M059J (cell line): Measurements from ENCODE around the gene BRMS1. TPM values are rescaled to one million over a fixed set of nuclear protein-coding genes. Genes with fewer than 3 reads are reported as not detected.
"Not testable (repeated sequence)": the region's sequence is repeated elsewhere in the genome, so short reads cannot be mapped to it uniquely, and the experiment has no call there.

ENCODE experiments used
- DNase-seq: peaks from one replicate; pipeline ENCODE4 v3.0.0-alpha.2; 2012; ENCODE audit warnings: low read depth
- total RNA-seq: library from RNA; depleted of rRNA; stranded (reverse); fragments of >200 nt; shearing (Covaris generic); gene quantifications from 2 replicates; pipeline ENCODE4 v1.2.3, GENCODE V29; 2014; rRNA removed

BRMS1 gene, protein sequence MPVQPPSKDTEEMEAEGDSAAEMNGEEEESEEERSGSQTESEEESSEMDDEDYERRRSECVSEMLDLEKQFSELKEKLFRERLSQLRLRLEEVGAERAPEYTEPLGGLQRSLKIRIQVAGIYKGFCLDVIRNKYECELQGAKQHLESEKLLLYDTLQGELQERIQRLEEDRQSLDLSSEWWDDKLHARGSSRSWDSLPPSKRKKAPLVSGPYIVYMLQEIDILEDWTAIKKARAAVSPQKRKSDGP
- 80.9 and 93.6 TPM in 2 replicates for total RNA-seq

DNA sequence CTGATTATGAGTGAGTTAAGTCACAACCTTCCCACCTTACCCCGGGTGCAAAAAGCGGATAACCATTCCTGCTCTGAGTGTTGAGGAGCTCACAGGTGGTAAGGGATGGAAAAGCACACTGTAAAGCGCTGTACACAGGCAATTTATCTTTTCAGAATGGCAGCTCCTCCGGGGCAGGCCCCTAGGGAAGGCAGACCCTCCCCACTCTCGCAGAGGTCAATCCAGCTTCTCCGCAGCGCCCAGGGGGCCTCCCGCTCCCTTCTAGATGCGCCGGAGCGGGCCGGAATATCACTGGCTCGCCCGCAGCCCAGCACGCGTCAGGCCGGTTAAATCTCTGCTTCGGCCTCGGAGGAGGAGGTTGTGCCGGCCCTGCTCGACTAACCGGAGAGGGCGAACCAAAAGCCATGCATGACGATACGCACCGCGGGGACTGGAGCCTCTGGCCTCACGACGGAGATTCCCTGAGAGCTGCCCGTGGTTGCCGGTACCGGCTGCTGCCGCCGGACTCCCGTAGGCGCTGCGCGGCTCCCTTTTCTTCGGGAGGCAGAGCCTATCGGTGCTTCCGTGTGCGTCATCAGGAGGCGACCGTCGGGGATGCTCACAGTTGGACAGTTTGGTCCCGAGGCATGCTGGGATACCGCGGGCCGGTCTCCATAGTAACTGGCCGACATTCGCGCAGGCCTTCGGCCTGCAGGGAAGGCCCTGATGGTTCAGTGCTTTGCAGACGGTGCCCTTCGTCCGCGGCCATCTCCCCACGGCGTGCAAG lies at the start of gene BRMS1:
BRMS1 (minus strand) TSS at position 555 of the 766 bp plus-strand sequence. CDS start 2,870 bp downstream, outside the sequence.
- peak; percentile 97 for DNase-seq

DNA sequence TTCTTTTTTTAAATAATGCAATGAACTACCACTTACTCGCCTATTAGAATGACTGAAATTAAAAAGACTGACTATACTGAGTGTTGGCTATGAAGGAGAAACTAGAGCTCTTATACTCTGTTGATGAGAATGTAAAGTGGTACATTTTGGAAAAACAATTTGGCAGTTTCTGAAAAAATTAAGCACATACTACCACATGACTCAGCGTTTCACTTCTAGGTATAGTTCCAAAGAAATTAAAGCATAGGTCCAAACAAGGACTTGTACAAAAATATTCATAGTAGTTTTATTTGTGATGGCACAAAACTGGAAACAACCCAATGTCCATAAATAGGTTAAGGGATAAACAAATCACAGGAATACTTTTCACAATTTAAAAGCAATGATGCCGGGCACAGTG lies 49.0 kb upstream of the BRMS1 start:
- DNase-seq, result no peak

DNA sequence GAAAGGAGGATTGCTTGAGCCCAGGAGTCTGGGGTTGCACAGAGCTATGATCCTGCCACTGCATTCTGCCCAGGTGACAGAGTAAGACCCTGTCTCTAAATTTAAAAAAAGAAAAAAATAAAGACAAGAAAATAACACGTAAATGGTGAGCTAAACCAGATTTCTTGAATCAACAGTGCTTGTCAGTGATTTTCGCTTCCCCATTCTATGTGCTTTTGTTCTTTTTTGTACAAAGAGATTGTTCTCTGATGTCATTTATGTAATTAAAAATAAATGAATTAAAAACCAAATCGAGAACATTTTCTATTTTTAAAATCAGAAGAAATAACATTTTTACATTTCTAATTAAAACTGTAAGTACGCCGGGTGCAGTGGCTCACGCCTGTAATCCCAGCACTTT lies 46.4 kb upstream of the BRMS1 start:
- DNase-seq, result no peak

DNA sequence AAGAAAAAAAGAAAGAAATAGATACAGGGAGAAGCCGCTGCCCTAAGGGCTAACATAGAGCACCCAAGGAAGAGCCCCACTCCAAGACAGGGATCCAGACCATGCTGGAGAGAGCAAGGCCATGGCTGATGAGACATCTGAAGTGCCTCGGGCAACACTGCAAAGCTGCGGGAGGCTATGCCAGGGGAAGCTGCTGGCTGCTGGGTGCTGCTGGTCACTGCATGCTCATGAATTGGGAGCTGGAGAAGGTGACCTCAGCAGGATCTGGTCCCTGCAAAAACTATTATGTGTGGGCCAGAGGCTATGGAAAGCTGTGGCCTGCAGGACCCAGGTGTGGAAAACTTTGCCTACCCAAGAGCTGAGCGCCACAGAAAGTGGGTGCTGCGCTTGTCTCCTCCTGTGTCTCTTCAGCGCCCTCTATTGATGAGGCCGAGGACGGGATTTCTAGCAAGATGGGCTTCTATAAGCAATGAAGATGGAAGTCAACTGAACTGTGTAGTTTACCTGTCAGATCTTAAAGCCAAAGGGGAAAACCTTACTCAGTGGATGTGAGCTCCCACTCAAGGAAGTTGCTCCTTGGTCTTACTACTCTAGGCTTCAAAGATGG lies 44.0 kb upstream of the BRMS1 start:
- DNase-seq, result peak; percentile 83

DNA sequence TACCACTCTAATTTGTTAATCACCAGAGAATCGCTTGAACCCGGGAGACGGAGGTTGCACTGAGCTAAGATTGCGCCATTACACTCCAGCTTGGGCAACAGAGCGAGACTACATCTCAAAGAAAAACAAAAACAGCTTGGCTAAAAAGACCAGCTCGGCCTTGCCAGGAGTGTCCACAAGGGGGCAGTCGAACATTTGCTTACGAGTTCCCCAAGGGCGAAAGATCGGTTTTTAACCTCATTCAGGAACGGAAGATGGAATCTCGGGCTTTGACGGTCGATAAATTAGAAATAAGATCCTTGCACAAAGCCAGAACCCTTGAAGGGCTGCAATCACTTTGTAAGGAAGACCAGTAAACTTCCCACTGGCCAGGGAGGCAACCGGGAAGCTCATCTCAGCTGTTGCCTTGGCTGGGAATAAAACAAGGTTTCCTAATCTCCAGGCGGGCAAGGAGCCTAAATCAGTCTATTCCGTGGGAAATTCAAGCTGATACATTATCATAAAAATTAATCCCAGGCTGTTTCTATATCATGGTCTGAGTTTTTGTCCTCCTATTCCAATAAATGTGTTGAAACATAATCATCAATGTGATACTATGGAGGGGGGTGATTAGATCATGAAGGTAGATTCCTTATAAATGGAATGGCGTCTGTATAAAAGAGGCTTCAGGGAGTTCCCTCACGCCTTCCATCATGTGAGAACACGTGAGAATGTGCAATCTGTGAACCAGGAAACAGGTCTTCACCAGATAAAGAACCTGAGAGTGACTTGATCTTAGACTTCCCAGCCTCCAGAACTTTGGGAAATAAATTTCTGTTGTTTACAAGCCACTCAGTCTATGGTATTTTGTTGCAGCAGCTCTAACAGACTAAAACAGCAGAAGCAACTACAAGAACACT lies 41.5 kb upstream of the BRMS1 start:
- peak; percentile 79 for DNase-seq

DNA sequence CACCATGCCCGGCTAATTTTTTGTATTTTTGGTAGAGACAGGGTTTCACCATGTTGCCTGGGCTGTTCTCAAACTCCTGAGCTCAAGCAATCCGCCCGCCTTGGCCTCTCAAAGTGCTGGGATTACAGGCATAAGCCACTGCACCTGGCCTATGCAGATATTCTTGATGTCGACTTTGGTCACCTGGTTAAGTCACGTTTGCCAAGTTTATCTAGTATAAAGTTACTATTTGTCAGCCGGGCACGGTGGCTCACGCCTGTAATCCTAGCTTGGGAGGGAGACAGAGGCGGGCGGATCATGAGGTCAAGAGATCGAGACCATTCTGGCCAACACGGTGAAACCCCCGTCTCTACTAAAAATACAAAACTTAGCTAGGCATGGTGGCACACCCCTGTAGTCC lies 39.4 kb upstream of the BRMS1 start:
- DNase-seq, result not testable (repeated sequence)

DNA sequence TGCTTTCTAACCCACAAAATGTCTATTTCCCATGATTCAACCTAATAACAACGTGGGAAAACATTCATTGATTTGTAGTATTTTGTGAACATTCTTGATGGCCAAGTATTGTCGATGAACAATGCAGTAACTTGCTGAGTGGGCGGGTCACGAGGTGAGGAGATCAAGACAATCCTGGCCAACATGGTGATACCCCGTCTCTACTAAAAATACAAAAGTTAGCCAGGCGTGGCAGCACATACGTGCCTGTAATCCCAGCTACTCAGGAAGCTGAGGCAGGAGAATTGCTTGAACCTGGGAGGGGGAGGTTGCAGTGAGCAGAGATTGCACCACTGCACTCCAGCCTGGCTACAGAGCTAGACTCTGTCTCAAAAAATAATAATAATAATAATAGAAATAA lies 35.4 kb upstream of the BRMS1 start:
- not testable (repeated sequence) for DNase-seq

DNA sequence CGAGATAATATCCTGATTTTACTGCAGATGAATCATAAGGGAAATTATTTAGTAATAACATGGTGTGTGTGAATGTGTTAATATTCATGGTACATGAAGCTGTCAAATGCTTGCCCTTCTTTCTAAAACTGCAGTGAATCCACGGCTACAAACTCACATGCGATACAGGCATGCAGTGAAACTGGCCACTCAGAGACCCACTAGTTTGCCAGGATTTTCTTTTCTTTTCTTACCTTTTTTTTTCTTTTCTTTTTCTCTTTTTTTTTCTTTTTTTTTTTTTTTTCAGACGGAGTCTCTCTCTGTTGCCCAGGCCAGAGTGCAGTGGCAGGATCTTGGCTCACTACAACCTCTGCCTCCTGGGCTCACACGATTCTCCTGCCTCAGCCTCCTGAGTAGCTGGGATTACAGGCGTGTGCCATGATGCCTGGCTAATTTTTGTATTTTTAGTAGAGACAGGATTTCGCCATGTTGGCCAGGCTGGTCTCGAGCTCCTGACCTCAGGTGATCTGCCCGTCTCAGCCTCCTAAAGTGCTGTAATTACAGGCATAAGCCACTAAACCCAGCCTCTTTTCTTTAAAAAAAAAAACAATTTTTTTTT lies 28.9 kb upstream of the BRMS1 start:
- not testable (repeated sequence) for DNase-seq

DNA sequence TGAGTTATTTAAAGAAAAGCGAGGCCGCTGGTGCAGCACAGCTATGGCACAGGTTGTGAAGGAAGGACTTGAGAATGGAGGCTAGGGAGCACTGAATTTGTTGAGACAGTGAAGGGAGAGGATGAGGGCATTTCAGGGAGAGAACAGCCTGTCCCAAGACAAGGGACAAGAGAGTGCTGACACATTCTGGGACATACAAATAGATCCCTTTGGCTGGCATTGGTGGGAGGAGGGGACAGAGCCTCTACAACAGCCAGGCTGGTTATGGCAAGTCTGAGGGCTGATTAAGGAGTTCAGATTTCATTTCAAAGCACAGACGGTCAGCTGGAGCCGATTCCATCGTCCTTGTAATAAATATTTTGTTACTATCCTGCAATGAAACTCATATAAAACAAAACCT lies 28.4 kb upstream of the BRMS1 start:
- no peak for DNase-seq

DNA sequence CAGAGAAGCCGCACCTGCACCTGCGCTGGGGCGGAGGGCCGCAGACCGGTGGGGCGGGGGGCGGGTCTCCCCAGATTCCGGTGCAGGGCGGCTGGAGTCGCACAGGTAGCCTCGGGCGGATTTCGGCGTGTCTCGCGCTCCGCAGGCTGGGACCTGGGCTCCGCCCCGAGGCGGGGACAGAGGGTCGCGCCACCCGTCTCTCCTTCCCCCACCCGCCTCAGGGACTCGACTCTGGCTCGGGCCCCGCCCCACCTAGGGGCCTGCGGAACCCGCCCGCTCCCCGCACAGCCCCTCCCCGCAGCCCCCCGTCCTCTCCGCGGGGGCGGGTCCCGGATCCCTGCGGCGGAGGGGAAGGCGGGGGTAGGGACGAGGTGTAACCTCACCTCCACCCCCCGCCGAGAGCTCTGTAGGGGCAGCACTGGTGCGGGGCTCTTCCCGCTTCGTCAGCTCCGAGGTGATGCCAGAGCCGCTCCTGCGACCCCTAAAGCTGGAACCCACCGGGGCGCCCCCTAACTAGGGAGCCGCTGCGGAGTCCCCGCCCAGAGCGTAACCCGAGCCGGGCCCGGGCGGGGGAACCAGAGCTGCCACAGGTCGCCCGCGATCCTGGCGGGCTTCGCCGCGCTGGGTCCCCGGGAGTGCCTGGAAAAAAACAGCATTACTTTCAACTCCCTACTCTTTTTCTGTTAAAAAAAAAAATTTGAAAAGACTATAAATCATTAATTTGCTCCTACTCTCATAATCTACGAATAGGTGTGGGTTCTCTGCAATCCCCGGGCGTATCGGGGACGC lies 26.9 kb upstream of the BRMS1 start, which contains the start of gene SLC29A2:
SLC29A2 (minus strand) TSS at position 134 of the 789 bp plus-strand sequence. CDS start 169 bp downstream, outside the sequence.
- DNase-seq, result peak; percentile 81

DNA sequence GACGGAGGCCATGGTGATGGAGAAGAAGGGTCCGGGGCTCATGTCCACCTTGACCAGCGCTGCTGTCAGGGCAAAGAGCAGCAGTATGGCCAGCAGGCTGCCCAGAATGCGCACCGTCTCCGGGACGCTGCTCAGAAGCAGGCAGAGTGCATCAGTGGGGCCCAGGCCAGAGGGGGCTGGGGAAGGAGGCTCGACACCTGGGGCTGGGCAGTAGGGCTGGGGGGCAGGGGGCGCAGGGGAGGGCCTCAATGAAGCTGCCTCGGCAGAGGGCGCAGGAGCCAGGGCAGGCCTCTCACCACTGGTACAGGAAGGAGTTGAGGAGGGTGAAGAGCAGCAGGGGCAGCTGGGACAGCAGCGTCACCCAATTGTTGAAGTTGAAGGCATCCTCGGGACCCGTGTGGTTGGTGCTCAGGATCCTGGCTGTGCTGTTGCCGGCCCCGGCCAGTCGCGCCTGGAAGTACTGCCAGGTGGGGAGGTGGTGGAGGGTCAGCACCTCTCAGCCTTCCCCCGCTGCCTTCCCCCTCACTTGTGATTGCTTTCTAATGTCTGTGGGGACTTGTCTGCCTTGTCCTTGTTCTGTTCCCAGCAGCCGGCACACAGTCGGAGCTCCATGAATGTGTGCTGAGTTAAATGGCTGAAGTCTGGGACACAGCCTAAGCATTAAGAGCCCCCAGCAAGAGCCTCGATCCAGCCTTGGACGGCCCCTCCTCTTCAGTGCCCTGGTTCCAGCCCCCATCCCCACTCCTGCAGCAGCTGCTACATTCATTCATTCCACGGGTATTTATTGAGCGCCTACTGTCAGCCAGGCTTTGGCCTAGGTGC lies 24.4 kb upstream of the BRMS1 start:
- no peak for DNase-seq

DNA sequence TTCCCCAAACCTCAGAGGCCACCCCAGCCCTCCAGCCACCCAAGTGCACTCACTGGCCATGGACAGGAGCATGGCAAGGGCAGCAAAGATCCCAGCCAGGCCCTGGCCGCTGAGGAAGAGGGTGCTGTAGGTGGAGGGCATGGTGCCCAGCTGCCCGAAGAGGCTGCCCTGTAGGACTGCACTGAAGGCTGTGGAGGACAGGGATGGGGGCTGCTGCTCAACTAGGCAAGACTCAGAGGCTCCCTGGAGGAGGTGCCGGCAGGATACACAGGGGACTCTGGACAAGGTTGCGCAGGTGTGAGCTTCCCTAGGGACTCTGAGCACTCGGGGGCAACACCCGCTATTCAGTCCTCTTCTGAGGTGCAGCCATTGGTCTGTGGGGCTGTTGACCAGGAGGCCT lies 23.6 kb upstream of the BRMS1 start:
- no peak for DNase-seq

DNA sequence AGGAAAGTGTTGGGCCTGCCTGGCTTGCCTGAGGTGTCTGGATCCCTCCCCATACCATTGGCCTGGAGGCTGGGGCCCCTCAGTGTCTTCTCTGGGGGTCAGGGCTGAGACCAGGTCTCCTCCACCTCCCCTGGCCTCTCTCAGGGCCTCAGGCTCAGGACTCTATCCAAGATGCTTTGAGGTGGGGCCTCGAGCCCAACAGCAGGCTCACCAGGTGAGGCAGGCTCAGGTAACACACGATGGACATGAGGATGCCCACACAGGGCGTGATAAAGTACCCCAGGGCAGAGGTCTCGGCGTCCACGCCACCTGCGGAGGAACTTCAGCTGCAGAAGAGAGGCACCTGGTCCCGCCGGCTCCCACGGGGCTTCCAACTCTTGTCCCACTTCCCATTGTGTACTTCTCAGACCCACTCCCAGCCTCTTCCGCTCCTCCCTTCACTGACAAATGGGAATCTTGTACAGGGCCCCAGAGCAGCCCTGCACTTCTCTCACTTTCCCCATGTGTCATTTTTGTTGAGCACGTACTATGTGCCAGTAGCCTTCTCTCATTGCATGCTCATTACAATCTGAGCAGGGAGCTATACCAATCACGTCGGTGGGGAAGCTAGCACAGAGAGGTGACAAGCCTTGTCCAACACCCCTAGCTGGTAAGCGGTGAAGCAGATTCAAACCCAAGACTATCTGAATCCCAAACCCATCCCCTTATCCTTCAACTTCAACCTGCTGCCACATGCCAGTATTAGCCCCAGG lies 22.8 kb upstream of the BRMS1 start:
- no peak for DNase-seq

DNA sequence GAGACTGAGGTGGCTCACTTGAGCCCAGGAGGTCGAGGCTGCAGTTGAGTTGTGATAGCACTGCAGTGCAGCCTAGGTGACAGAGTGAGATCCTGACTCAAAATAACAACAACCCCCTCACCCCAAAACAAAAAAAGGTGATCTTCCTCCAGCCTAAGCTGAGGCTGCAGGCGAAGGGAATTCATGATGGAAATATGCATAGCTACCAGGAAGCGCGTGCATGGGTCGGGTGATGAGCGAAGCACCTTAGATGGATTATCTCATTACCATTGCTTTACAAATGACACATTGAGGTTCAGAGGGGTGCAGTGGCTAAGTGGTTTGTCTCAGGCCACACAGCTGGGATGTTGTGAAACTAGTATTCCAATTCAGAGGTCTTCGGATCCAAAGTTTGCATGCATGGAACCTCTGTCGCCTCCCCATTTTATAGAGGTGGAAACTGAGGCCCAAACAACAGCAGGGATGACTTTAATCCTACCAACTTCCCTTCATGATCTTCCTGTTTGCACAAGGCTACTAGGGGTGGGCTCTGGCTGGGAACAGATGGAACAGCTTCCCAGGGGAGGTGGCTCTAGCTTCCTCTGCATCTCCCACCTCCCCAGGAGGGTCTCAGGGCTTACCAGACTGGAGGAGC lies 22.1 kb upstream of the BRMS1 start:
- DNase-seq, result no peak

DNA sequence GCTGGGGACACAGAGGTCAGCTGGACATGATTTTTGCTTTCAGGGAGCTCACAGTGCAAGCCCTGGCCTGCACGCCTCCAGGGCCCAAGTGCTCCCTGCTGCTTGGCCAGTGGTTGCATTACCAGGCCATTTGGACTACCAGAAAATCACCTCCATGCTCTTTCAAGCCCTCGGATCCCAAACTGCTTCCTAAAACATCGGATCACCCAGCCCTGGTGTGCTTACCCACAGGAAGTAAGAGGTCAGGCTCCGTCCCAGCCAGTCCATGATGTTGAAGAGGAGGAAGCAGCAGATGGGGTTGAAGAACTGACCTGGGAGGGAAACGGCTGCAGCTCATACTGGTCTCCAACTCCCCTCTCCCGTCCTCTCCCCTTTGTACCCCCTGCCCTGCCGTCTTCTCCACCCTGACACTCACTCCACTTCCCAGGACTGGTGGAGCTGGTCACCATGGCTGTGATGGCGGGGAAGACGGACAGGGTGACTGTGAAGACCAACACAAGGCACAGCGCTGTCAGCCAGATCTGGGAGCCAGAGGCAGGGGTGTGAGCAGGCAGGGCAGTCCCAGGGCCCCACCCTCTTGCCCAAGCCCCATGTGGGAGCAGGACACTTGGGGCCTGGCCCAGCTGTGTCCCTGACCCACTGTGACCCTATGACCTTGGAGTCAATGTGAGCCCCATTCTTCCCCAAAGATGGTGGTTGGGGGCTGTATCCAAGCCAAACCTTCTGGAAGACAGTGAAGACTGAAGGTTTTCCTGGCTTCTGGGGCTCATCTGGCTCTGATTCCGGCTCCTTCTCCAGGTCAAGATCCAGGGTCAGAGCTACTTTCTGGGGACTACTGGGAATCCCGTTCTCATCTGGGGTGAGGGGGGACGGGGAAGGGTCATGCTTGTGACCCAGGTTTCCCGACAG lies 21.1 kb upstream of the BRMS1 start:
- peak; percentile 23 for DNase-seq

DNA sequence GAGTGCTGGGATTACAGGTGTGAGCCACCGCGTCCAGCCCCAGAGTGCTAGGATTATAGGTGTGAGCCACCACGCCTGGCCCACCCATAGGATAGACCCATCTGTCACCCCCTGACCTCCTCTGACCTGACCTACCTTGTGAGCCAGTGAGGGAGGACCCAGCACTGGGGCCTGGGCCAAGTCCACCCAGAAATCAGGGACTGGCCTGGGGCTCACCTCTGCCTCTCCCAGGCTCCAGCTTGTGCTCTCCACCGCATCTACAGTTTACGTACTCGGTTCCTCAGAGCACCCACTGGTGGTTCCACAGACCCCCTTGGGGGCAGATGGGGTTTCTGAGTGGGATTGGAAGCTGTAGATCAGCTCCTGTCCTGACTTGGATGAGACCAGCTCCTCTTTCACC lies 20.3 kb upstream of the BRMS1 start:
- DNase-seq, result no peak

DNA sequence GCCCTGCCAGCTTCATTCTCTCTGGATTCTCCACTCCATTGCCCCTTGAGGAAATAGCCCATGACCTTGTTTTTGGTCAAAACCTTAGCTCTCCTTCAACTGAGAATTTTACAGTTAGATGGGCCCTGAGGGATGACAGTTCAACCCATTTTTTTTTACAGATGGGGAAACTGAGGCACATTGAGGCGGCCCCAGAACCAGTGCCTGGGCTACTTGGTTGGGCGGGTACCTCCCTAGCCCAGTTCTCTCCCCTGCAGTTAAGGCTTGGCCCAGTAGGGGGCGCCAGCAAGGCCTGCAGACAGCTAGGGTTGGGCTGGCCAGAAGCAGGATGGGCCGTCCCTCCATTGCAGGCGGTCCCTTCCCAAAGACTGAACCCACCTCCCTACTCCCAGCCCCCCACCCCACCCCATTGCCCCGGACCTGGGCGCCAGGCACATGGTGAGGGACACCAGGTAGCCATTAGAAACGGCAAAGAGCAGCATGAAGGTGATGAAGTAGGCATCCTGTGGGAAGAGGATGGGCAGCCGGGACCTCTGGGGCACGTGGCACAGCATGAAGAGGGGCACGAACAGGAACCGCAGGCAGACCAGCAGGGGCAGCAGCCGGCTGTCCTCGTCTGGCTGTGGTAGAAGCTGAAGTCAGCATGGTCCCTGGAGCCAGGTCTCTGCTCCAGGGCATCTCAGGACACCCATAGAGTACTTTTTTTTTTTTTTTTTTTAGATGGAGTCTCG lies 19.1 kb upstream of the BRMS1 start:
- no peak for DNase-seq
